Nephron progenitor cell (in vitro differentiated cells): ENCODE measurements around the gene POLRMT.

Source experiments
- DNase-seq: peaks from one replicate; pipeline ENCODE4 v3.0.0; 2021
- H3K27ac Mint-ChIP-seq: 2 replicates; pipeline ENCODE4 v1.8.0; 2021; ENCODE audit warnings: mild to moderate bottlenecking, moderate library complexity, mixed read lengths
- H3K27me3 Mint-ChIP-seq: 2 replicates; pipeline ENCODE4 v1.8.0; 2021; ENCODE audit warnings: mild to moderate bottlenecking, low read depth, mixed read lengths; ENCODE audit not compliant: poor library complexity
- H3K36me3 Mint-ChIP-seq: 2 replicates; pipeline ENCODE4 v1.8.0; 2021; ENCODE audit warnings: low read depth, mixed read lengths
- H3K4me1 Mint-ChIP-seq: 2 replicates; pipeline ENCODE4 v1.8.0; 2021; ENCODE audit warnings: mixed read lengths
- H3K4me3 Mint-ChIP-seq: 2 replicates; pipeline ENCODE4 v1.8.0; 2021; ENCODE audit warnings: mild to moderate bottlenecking, moderate library complexity, mixed read lengths
- H3K9me3 Mint-ChIP-seq: 2 replicates; pipeline ENCODE4 v1.8.0; 2021; ENCODE audit warnings: mild to moderate bottlenecking, moderate library complexity, mixed read lengths
- CTCF ChIP-seq: fragments of 200-600 bp; sonication (generic); IDR thresholded peaks from 2 replicates; pipeline ENCODE4 v1.5.0; 2021; ENCODE audit warnings: antibody characterized with exemption

The POLRMT gene

GRCh38 chr19:595326-596262, 37.7 kb downstream of the POLRMT start:
- no peak for TF ChIP-seq CTCF
- DNase-seq = no peak
- Mint-ChIP-seq H3K27me3 (peaks cover 58% of the 10 kb centered on the region), H3K4me3 (no peak overlapping the region), H3K27ac (no peak overlapping the region), H3K36me3 (no peaks in the 10 kb centered on the region), H3K9me3 (peaks cover 5% of the 10 kb centered on the region), H3K4me1 (no peaks in the 10 kb centered on the region)

GRCh38 chr19:594265-594870, 39.0 kb downstream of the POLRMT start:
- TF ChIP-seq CTCF = no peak
- Mint-ChIP-seq H3K27ac (no peak overlapping the region), H3K9me3 (no peaks in the 10 kb centered on the region), H3K4me1 (no peaks in the 10 kb centered on the region), H3K36me3 (no peaks in the 10 kb centered on the region), H3K27me3 (peaks cover 52% of the 10 kb centered on the region), H3K4me3 (no peak overlapping the region)
- DNase-seq = no peak

GRCh38 chr19:593505-593904, 39.8 kb downstream of the POLRMT start:
- Mint-ChIP-seq H3K36me3 (no peaks in the 10 kb centered on the region), H3K4me1 (no peaks in the 10 kb centered on the region), H3K4me3 (no peak overlapping the region), H3K27ac (no peak overlapping the region), H3K27me3 (peaks cover 61% of the 10 kb centered on the region), H3K9me3 (no peaks in the 10 kb centered on the region)
- TF ChIP-seq CTCF = no peak
- DNase-seq = no peak

GRCh38 chr19:593055-593454, 40.3 kb downstream of the POLRMT start:
- DNase-seq = no peak

GRCh38 chr19:592101-592500, 41.2 kb downstream of the POLRMT start:
- Mint-ChIP-seq H3K9me3 (no peaks in the 10 kb centered on the region), H3K27ac (no peak overlapping the region)

More at GRCh38 chr19:593055-593454, 40.3 kb downstream of the POLRMT start:
- H3K4me1 Mint-ChIP-seq = no peaks in the 10 kb centered on the region
- peaks cover 65% of the 10 kb centered on the region for H3K27me3 Mint-ChIP-seq
- no peaks in the 10 kb centered on the region for H3K36me3 Mint-ChIP-seq
- no peaks in the 10 kb centered on the region for H3K9me3 Mint-ChIP-seq
- no peak overlapping the region for H3K4me3 Mint-ChIP-seq
- no peak overlapping the region for H3K27ac Mint-ChIP-seq
- no peak for TF ChIP-seq CTCF

More at GRCh38 chr19:592101-592500, 41.2 kb downstream of the POLRMT start:
- DNase-seq = no peak
- H3K36me3 Mint-ChIP-seq = no peaks in the 10 kb centered on the region
- no peak overlapping the region for H3K4me3 Mint-ChIP-seq
- TF ChIP-seq CTCF = no peak
- H3K27me3 Mint-ChIP-seq = peaks cover 73% of the 10 kb centered on the region
- H3K4me1 Mint-ChIP-seq = no peaks in the 10 kb centered on the region
